CMK (cell line): Measurements from ENCODE around the gene RIMBP3B.
"Not testable (repeated sequence)": the region's sequence is repeated elsewhere in the genome, so short reads cannot be mapped to it uniquely, and the experiment has no call there.

Experiments used
- DNase-seq: peaks from one replicate; pipeline ENCODE4 v3.0.0-alpha.2; 2010; ENCODE audit warnings: low read depth

RIMBP3B gene

GRCh38 chr22:21416375-21416774 lies 32.8 kb downstream of the RIMBP3B start:
- not testable (repeated sequence) for DNase-seq

- not testable (repeated sequence) for DNase-seq
These were observed 33.7 kb downstream of the RIMBP3B start, which contains the start of gene HIC2 for GRCh38 chr22:21417227-21417746. Gene HIC2, plus strand, starts transcription at chr22:21417371. Its CDS starts 25,461 bp downstream, at chr22:21442832.

GRCh38 chr22:21417853-21418252 lies 34.3 kb downstream of the RIMBP3B start:
- DNase-seq, result not testable (repeated sequence)

GRCh38 chr22:21418974-21419638 lies 35.6 kb downstream of the RIMBP3B start:
- DNase-seq, result not testable (repeated sequence)

- not testable (repeated sequence) for DNase-seq
These were observed 36.7 kb downstream of the RIMBP3B start for GRCh38 chr22:21420180-21420763.

- DNase-seq, result not testable (repeated sequence)
These were observed 40.6 kb downstream of the RIMBP3B start for GRCh38 chr22:21424084-21424709.

GRCh38 chr22:21434378-21435233 lies 51.1 kb downstream of the RIMBP3B start:
- not testable (repeated sequence) for DNase-seq

- DNase-seq, result not testable (repeated sequence)
These were observed 52.7 kb downstream of the RIMBP3B start for GRCh38 chr22:21435998-21436810.

GRCh38 chr22:21438013-21438412 lies 54.5 kb downstream of the RIMBP3B start:
- DNase-seq, result not testable (repeated sequence)
